SK-N-DZ (cell line): ENCODE measurements around the gene GJB3. TPM values are rescaled to one million over a fixed set of nuclear protein-coding genes. Genes with fewer than 3 reads are reported as not detected.
"Not testable (repeated sequence)": the region's sequence is repeated elsewhere in the genome, so short reads cannot be mapped to it uniquely, and the experiment has no call there.

Experiments used
- DNase-seq: peaks from one replicate; pipeline ENCODE4 v3.0.0-alpha.2; 2015; ENCODE audit warnings: low spot score
- polyA plus RNA-seq, 2 experiments: library from polyadenylated mRNA; depleted of rRNA; stranded (reverse); fragments of >200 nt; gene quantifications; 2 replicates each; pipeline ENCODE4 v1.2.3, GENCODE V29; 2014

The GJB3 gene
- not detected in 2 replicates for polyA plus RNA-seq (2014; cell fraction: cytosol; rRNA removed)
- polyA plus RNA-seq (2014; cell fraction: nucleus; rRNA removed) = not detected in 2 replicates

DNA sequence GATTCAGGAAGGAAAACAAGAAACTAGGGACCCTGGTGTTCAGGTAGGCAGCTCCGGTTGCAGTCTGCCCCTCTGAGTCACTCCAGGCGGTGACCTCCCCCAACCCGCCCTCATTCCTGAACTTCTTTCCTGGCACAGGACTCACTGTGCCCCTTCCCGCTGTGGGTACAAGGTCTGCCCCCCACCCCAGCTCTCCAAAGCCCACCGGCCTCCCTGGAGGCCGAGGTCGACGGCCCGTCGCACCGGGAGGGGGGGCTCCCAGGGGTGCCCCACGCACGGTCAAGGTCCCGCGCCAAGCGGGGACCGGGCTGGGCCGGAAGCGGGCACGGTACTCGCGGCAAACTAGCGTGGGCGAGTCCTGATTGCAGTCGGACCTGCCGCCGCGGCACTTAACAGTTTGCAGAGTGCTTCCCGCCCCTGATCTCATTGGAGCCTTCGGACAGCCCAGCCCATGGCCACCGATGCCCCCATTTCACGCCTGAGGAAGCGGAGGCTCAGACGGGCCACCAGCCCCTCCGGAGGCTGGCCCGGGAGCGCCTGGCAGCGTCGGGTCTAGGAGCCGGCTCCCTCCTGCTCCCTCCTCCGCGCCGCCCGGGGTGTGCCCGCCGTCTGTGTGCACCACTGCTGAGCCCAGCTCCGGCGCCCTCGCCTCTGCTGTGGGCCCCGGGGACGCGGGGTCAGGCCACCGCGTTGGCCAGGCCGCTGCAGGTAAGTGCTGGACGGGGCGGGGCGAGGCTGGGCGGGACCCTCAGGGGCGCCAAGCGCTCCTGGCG, at the start of gene GJB3:
Gene GJB3 (plus strand): TSS at position 144 of the 773 bp plus-strand sequence. CDS start 3,549 bp downstream, outside the sequence.
- DNase-seq = no peak

DNA sequence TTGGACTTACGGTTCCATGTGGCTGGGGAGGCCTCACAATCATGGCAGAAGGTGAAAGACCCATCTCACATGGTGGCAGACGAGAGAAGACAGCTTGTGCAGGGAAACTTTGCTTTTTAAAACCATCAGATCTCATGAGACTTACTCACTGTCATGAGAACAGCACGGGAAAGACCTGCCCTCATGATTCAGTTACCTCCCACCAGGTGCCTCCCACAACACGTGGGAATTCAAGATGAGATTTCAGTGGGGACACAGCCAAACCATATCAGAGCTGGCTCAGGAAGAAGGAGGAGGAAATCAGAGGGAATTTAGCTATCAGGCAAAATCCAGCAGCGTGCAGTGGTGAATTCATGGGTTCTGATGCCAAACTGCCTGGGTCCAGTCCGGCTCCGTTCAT, 48.2 kb upstream of the GJB3 start:
- DNase-seq = not testable (repeated sequence)

DNA sequence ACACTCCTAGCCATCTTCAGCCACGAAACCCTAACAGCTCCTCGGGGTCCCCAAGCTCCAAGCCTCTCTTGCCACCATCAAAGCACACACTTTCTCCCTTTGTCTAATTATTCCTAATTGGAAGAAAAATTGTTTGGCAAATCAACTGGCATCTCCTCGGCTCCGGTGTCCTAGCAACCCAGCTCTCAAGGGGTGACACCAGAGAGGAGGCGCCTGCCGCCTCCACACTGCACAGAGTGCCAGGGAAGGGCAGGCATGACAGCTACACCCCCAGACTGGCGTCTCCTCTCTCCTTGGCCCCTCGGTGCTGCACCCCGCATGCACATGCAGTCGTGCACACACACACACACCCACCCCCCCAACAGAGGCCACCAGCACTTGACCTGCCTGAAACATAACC, 44.3 kb upstream of the GJB3 start:
- no peak for DNase-seq

DNA sequence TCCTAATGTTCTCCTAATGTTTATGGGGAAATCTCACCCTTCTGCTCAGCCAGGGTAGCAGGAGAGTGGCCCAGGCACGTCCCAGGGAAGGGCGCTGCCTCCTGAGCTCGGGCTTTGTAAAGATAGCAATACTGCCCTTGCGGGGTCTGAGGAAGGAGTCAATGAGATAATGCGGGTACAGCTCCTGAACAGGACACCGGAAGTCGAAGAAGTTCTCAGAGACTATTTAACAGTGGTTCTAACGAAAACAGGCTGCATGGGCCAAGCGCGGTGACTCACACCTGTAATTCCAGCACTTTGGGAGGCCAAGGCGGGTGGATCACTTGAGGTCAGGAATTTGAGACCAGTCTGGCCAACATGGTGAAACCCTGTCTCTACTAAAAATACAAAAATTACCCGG, 43.8 kb upstream of the GJB3 start:
- not testable (repeated sequence) for DNase-seq

DNA sequence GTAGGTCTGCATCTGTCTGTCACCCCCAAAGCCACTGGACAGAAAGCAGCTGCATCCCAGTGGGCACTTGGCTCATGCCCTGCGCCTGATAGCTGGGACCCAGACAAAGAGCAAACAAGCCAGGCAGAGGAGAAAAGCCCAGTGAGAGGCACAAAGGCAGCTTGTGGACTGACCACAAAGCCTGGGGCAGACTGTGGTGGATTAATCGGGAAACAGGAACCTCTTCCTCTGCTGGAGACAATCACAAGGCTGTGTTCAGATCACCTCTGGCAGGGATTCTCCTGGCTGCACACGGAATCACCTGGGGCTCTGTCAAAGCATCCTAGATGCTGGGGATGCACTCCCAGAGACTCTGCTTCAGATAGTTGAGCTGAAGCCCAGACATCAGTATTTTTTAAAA, 41.4 kb upstream of the GJB3 start:
- DNase-seq = no peak

DNA sequence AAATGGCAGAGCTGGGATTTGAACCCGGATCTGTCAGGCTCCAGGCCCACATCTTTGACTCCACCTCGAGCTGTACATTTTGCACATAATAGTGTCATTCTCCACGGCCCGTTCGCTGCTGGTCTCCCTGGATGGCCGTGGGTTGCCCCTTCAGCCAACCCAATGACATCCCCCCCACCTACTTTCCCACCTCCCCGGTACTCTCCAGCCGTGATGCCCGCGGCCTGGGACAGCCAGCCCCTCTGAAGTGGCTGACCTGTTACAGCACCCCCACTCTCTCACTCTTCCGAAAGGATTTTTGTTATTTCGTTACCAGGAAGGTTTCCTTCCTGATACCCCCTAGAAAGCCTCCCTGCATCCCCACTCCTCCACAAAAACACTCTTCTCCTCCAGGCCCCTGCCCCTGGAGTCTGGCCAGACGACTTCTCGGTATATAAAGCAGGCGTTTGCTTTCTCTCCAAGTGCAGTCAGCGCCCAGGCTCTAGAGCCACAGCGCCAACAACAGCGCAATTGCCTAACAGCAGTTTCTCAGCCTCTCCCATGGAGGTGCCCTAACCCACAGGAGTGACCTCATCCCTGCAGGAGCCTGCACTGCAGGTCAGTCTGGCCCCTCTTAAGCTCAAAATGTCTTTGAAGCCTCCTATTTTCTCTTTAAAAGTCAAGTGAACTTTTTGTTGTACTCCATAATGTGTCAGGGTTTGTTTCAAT, 40.7 kb upstream of the GJB3 start:
- no peak for DNase-seq

DNA sequence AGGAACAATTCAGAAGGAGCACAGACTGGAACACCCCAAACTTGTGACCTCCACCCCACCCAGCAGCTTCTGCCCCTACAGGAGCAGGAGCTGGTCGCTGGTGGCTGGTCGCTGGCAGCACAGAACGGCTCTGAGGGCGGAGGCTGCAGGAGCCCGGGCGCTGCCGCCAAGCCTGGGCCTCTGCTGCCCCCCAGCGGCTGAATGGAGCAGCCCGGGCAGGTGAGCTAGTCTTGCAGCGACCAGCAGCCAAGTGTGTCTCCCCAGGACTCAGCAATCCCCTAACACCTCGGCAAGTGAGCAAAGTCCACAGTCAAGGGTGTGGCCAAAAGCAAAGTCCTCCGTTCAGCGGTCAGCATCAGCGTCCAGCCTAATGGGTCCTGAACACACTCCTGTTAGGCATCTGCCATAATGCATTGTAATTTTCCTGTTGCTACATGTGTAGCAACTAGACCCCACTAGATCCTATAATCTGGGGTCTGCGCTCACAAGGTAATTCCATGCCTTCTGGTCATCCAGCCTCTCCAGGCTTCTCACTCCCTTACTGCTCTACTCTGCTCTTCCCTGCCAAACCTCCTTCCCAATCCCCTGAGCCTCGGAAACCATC, 38.2 kb upstream of the GJB3 start:
- DNase-seq = peak; percentile 42

DNA sequence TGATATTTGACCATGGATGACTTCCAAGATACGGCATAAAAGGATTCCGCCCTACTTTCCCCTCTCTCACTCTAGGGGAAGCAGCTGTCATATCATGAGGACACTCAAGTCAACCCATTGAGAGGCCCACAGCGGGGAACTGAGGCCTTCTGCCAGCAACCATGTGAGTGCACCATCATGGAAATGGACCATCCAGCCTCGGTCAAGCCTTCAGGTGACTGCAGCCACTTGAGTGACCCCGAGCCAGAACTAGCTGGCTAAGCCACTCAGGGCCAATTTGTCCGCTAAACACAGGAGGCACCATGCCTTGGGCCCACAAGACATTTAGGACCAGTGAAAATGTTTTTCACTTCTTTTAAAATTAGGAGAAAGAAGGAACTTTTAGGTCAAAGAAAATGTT, 37.2 kb upstream of the GJB3 start:
- DNase-seq = no peak

DNA sequence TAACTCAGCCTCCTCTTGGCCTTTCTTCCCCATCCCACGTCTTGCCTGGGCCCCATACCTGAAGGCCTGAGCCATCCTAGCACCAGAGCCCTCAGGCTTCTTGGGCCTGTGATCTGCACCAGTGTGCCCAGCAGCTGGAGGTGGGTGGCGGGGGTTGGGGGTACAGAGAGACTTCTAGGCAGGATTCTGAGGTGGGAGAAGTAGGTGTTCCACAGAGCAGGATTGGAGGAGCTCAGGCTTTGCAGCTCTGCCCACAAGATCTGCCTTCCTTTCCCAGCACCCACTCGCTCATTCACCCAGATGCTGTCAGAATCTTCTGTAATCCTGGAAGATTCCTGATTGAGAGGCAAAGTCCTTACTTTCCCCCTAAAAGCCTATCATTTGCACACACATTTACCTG, 36.2 kb upstream of the GJB3 start:
- DNase-seq = no peak

DNA sequence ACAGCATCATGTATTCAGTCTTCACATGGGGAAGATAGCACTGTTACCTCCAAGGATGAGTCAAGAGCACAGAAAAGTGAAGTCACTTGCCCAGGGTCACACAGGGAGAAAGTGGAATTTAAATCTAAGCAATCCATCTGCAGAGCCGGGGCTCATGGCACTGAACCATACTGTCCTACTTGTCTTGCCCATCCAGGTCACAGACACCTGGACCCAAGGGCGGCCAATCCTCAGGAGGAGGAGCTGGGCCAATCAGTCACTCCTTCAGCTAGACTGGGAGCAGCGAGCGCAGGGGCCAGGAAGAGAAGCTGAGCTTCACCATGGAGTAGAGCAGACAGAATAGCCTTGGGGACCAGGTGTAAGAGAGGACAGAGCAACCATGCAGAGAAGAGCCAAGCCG, 35.3 kb upstream of the GJB3 start:
- DNase-seq = no peak

DNA sequence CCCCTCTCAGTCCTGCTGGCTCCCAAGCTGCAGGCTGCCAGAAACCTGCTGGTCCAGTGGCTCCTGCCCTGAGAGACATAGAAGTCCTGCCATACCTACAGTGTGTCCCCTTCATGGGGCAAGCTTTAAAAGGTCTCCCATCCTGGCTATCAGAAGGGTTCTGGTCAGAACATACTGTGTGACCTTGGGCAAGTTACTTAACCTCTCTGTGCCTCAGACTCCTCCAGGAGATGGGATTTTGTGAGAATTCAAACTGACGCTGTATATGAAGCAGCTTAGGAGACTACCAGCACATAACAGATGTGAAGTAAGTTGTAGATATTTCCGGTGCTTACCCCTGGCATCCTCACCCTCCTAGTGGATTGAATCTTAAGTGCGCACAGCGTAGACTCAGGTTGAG, 34.9 kb upstream of the GJB3 start:
- no peak for DNase-seq

DNA sequence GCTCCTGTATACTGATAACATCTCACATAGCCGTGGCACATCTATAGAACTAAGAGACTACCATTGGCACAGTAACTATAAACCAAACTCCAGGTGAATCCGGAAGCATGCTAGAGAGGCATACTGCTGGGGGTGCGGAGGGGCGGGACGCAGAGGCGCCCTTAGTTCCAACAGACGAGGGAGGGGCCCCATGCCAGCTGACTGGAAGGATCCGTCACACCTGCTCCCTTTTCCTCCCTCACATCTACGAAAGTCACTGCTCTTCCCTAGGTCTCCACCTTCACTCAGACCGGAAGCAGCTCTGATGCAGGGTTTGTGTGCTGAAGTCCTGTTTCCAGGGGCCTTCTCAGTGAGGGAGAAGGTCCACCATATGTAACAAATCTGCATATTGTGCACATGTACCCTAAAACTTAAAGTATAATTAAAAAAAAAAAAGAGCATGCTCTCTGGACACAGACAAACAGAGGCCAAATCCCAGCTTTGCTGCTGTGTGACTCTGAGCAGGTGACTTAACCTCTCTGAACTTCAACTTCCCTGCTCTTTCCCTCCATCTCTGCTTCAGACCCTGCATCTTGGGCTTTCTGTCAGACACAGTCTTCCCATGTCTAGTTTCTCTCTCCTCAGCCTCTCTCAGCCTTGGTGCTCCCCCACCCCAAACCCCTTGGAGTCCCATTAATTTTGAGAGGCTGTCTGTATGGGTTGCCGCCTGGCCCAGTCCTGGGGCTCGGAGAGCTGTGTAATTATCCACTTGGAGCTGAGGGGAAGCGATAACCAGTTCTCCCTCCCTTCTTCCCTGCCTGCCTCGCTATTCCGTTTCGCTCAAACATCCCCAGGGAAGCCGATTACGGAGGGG, 34.0 kb upstream of the GJB3 start:
- no peak for DNase-seq

DNA sequence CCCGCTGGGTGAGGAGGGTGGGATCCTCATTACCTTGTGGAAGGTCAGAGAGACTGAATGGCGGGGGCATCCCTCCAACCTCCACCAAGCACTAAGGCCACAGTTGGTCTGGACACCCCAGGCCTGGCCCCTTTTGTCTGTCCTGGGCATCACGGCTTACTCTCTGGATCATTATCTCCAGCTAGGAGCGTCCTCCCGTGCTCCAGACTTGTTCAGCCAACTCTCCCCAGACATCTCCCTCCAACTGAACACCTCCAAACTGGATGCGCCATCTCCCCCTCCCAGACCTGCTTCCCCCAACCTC, 33.4 kb upstream of the GJB3 start:
- DNase-seq = no peak

DNA sequence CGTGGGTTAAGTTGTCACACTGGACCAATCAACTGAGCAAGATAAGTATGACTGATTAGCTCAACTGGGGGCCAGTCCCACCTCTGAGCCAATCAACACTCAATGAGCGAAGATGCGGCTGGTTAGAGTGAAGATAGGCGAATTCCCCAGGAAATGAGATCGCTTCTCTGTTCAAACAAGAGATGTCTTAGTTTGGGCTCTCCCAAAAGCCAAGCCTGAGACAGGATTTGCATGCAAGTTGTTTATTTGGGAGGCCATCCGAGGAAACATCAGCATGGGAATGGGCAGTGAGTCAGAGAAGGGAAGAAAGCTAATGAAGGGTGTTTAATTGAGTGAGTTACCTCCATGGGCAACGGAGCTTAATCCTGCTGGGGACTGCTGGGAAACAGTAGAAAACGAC, 31.0 kb upstream of the GJB3 start:
- DNase-seq = no peak

DNA sequence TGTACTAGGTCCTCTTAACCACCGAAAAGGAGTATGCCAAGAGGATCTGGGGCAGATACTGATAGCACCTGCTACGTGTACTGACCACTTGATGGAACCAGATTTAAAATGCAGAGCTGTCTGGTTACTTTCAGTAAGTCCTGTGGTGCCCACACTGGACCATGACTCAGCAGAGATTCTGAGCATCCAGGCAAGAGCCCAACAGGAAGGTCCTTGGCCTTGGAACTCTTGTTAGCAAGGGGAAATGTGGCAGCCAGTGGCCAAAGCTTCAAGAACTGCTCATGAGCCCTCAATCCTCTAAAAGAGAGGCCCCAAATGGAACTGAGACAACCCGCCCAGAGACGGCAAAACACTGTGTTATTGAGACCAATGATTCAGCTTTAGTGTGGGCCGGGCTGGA, 30.4 kb upstream of the GJB3 start:
- DNase-seq = no peak

DNA sequence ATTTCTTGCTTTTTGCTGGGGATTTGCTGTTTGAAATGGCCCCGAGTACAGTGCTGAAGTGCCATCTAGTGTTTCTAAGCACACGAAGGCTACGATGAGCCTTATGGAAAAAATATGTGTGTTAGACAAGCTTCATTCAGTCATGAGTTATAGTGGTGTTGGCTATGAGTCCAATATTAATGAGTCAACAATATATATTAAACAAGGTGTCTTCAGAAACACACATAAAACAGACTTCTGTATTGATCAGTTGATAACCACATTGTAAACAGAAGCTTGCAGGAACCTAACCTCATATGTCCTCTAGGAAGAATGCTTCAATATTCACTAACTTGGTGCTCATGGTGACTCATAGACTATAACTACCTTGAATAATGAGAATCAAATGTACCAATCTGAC, 27.9 kb upstream of the GJB3 start:
- no peak for DNase-seq

DNA sequence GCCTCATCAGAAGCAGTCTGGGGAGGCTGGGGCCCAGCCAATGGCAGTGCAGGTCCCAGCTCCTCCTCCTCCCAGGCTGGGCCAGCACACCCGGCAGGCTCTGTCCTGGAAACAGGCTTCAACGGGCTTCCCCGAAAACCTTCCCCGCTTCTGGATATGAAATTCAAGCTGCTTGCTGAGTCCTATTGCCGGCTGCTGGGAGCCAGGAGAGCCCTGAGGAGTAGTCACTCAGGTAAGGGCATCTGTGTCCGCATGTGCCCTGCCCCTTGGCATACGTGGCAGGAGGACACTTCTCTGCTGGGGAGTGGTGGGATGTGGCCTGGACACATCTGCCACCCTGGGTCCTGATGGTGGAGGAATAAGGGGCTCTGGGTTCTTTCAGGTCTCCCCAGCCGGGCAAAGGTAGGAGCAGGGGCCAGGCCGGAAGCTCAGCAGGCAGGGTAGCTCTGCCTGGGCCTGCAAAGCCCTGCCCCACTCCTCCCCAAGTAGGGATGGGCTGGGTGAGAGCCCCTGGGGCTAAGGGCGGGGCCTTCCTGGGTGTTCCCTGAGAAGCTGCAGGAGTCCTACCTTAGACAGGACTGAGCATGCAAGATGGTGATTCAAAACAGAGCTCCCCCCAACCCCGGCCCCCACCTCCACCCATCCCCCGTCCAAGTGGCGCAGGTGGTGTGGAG, 25.9 kb upstream of the GJB3 start, which contains the start of gene GJB5:
Gene GJB5 (plus strand): TSS at position 84 of the 674 bp plus-strand sequence. CDS start 2,284 bp downstream, outside the sequence.
- DNase-seq = no peak

DNA sequence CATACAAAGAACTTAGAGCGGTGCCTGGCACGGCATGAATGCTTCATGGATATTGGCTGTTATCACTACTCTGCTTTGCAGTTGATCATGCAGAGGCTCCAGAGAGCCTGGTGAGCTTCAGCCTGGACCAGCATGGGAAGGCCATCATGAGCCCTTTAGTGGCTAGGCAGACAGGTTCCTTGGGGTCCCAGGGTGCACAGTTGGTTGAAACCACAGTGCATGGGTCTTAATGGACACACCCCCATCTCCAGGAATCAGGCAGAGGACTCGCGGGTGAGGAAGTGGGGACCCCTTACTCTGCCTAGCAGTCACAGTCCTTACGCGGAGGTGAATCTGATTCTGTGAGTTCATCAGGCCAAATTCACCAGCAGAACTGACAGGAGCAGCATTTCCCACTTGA, 25.1 kb upstream of the GJB3 start:
- DNase-seq = no peak

DNA sequence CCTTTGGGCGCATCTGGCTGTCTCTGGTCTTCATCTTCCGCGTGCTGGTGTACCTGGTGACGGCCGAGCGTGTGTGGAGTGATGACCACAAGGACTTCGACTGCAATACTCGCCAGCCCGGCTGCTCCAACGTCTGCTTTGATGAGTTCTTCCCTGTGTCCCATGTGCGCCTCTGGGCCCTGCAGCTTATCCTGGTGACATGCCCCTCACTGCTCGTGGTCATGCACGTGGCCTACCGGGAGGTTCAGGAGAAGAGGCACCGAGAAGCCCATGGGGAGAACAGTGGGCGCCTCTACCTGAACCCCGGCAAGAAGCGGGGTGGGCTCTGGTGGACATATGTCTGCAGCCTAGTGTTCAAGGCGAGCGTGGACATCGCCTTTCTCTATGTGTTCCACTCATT, 23.6 kb upstream of the GJB3 start:
- no peak for DNase-seq

DNA sequence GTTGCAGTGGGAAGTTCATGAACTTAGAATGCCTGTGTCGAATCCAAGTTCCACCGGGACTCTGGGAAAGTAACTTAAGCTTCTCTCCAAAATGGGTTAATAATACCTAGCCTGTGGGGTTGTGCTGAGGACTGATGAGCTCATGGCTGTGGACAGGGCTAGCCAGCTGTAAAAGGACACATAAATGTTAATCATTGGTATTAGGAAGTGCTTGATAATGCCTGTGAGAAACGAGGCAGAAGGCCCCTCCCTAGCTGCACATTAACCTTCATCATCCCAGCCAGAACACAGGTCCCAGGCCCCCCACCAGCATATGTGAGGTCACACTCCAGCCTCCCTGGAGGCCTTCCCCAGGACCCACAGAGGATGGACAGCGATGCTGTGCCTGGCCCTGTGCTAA, 22.3 kb upstream of the GJB3 start:
- DNase-seq = no peak
